IMR-90 (cell line): Measurements from ENCODE around the gene DDX41. TPM values are rescaled to one million over a fixed set of nuclear protein-coding genes. Genes with fewer than 3 reads are reported as not detected.

Experiments
- ATAC-seq: fragments of 200-7000 bp; cut with Tn5 transposase; 2 replicates; pipeline ENCODE4 v1.9.1; 2020; ENCODE audit warnings: low read depth, mild to moderate bottlenecking, moderate library complexity
- BruUV-seq: library from RNA; stranded (reverse); fragments of 400-500 nt; replicated peaks from 2 replicates; lab custom pipeline; 2021; lab: Mats Ljungman, UMichigan
- CTCF ChIA-PET: fragments of 300-600 bp; formaldehyde crosslinking; extraction: SDS; loops from one replicate; lab custom pipeline; 2021; ENCODE audit warnings: antibody characterized with exemption; lab: Yijun Ruan, JAX
- POLR2A ChIA-PET: fragments of 300-600 bp; sonication (Branson Sonifier 250); formaldehyde crosslinking; loops from one replicate; lab custom pipeline; 2022; ENCODE audit warnings: antibody characterized with exemption; ENCODE audit not compliant: unreplicated experiment; lab: Charles Lee
- DNase-seq: peaks from one replicate; pipeline ENCODE4 v3.0.0; 2013
- H2AFZ ChIP-seq: replicated peaks from 2 replicates; pipeline ENCODE3; 2013; ENCODE audit warnings: low read length, mild to moderate bottlenecking; ENCODE audit not compliant: poor library complexity
- H2AK5ac ChIP-seq: 2 replicates; pipeline ENCODE4 v1.6.1; 2013; ENCODE audit warnings: low read depth, low read length, inconsistent platforms
- H2AK9ac ChIP-seq: replicated peaks from 2 replicates; pipeline ENCODE3; 2013; ENCODE audit warnings: mild to moderate bottlenecking, low read depth, low read length, moderate library complexity; ENCODE audit not compliant: poor library complexity
- H2BK120ac ChIP-seq: 2 replicates; pipeline ENCODE4 v1.6.1; 2013; ENCODE audit warnings: low read depth, low read length, inconsistent platforms
- H2BK15ac ChIP-seq: 3 replicates; pipeline ENCODE4 v1.6.1; 2013; ENCODE audit warnings: low read depth, low read length, inconsistent platforms
- H2BK20ac ChIP-seq: 2 replicates; pipeline ENCODE4 v1.6.1; 2013; ENCODE audit warnings: low read depth, mild to moderate bottlenecking, inconsistent platforms, low read length, moderate library complexity
- H2BK5ac ChIP-seq: 2 replicates; pipeline ENCODE4 v1.6.1; 2013; ENCODE audit warnings: mild to moderate bottlenecking, low read depth, low read length, inconsistent platforms; ENCODE audit not compliant: poor library complexity, severe bottlenecking
- H3K14ac ChIP-seq: replicated peaks from 2 replicates; pipeline ENCODE4 v1.6.1; 2013; ENCODE audit warnings: low read depth, low read length, inconsistent platforms
- H3K18ac ChIP-seq: 2 replicates; pipeline ENCODE4 v1.6.1; 2013; ENCODE audit warnings: low read depth, low read length, control low read depth
- H3K23ac ChIP-seq: 2 replicates; pipeline ENCODE4 v1.6.1; 2013; ENCODE audit warnings: low read depth, low read length, inconsistent platforms
- H3K27ac ChIP-seq: 2 replicates; pipeline ENCODE4 v1.5.1; 2013; ENCODE audit warnings: mild to moderate bottlenecking, control low read depth, low read length; ENCODE audit not compliant: insufficient read depth
- H3K27me3 ChIP-seq: 2 replicates; pipeline ENCODE4 v1.6.1; 2013; ENCODE audit warnings: low read length; ENCODE audit not compliant: control insufficient read depth, insufficient read depth
- H3K36me3 ChIP-seq: 2 replicates; pipeline ENCODE4 v1.6.1; 2013; ENCODE audit warnings: low read length, mixed read lengths; ENCODE audit not compliant: control insufficient read depth, insufficient read depth
- H3K4ac ChIP-seq: 2 replicates; pipeline ENCODE4 v1.6.1; 2013; ENCODE audit warnings: low read depth, low read length, inconsistent platforms
- H3K4me1 ChIP-seq: 2 replicates; pipeline ENCODE4 v1.6.1; 2013; ENCODE audit warnings: low read length, mixed read lengths; ENCODE audit not compliant: control insufficient read depth, insufficient read depth
- H3K4me2 ChIP-seq: 2 replicates; pipeline ENCODE4 v1.6.1; 2013; ENCODE audit warnings: low read depth, mild to moderate bottlenecking, control low read depth, low read length, moderate library complexity
- H3K4me3 ChIP-seq: 2 replicates; pipeline ENCODE4 v1.5.1; 2013; ENCODE audit warnings: low read depth, mild to moderate bottlenecking, control low read depth, low read length, moderate library complexity; ENCODE audit not compliant: insufficient read depth
- H3K56ac ChIP-seq: 2 replicates; pipeline ENCODE4 v1.6.1; 2013; ENCODE audit warnings: low read length, inconsistent platforms; ENCODE audit not compliant: insufficient read depth; ENCODE audit errors: extremely low read depth
- H3K79me1 ChIP-seq, 2 experiments: 2 replicates each; pipeline ENCODE4 v1.6.1; 2013; ENCODE audit warnings: low read length in 2 of 2, inconsistent platforms in 1 of 2, low read depth in 1 of 2
- H3K9ac ChIP-seq: 2 replicates; pipeline ENCODE4 v1.6.1; 2013; ENCODE audit warnings: low read depth, low read length, control low read depth
- H3K9me1 ChIP-seq: 2 replicates; pipeline ENCODE4 v1.6.1; 2013; ENCODE audit warnings: low read length, inconsistent platforms; ENCODE audit not compliant: insufficient read depth
- H3K9me3 ChIP-seq: 2 replicates; pipeline ENCODE4 v1.6.1; 2013; ENCODE audit warnings: low read length; ENCODE audit not compliant: control insufficient read depth, insufficient read depth
- H4K20me1 ChIP-seq: 2 replicates; pipeline ENCODE4 v1.6.1; 2013; ENCODE audit warnings: low read length, inconsistent platforms; ENCODE audit not compliant: insufficient read depth
- H4K5ac ChIP-seq: 2 replicates; pipeline ENCODE4 v1.6.1; 2013; ENCODE audit warnings: mild to moderate bottlenecking, low read depth, low read length, control low read depth
- H4K8ac ChIP-seq, 2 experiments: 2 replicates each; pipeline ENCODE4 v1.6.1; 2013; ENCODE audit warnings: low read depth in 2 of 2, low read length in 2 of 2, control low read depth in 1 of 2, inconsistent platforms in 1 of 2
- H4K91ac ChIP-seq: 2 replicates; pipeline ENCODE4 v1.6.1; 2013; ENCODE audit warnings: low read depth, low read length, inconsistent platforms; ENCODE audit not compliant: insufficient read depth
- BHLHE40 ChIP-seq: fragments of 150-350 bp; IDR thresholded peaks from 2 replicates; pipeline ENCODE4 v1.6.1; 2016; ENCODE audit warnings: mild to moderate bottlenecking, low read depth, low read length
- CHD1 ChIP-seq: IDR thresholded peaks from 2 replicates; pipeline ENCODE4 v1.6.1; 2012; ENCODE audit warnings: low read depth, low read length, improper control_type of control experiment
- CTCF ChIP-seq: conservative IDR thresholded peaks from 2 replicates; pipeline ENCODE4 v1.5.1; 2012; ENCODE audit warnings: mild to moderate bottlenecking, low read depth, low read length, improper control_type of control experiment
- MAFK ChIP-seq: IDR thresholded peaks from 2 replicates; pipeline ENCODE4 v1.6.1; 2012; ENCODE audit warnings: low read depth, low read length, improper control_type of control experiment
- MAZ ChIP-seq: IDR thresholded peaks from 2 replicates; pipeline ENCODE4 v1.6.1; 2012; ENCODE audit warnings: low read depth, mild to moderate bottlenecking, low read length, improper control_type of control experiment, moderate library complexity, borderline replicate concordance
- NFE2L2 ChIP-seq: fragments of 150-350 bp; IDR thresholded peaks from 2 replicates; pipeline ENCODE4 v1.6.1; 2016; ENCODE audit warnings: low read depth, mild to moderate bottlenecking, low read length
- POLR2A ChIP-seq: IDR thresholded peaks from 2 replicates; pipeline ENCODE4 v1.6.1; 2012; ENCODE audit warnings: mild to moderate bottlenecking, low read depth, low read length
- RAD21 ChIP-seq: IDR thresholded peaks from 2 replicates; pipeline ENCODE4 v1.6.1; 2012; ENCODE audit warnings: low read length, improper control_type of control experiment
- SMC3 ChIP-seq: fragments of 150-350 bp; IDR thresholded peaks from 2 replicates; pipeline ENCODE4 v1.6.1; 2016; ENCODE audit warnings: low read depth, mild to moderate bottlenecking, antibody characterized with exemption, low read length, moderate library complexity
- WGBS, 2 experiments: methylation state at CpG; one replicate each; pipeline versions ENCODE4 v1.1.5 to v1.1.7; 2013; ENCODE audit warnings: missing lambda C conversion rate in 2 of 2; ENCODE audit not compliant: insufficient read length in 1 of 2; ENCODE audit errors: extremely low coverage in 2 of 2; 5-methylcytosine and 5-hydroxymethylcytosine counted together
- dilution Hi-C: fragments of 300-500 bp; cut with HindIII; formaldehyde crosslinking; loops from one replicate; pipeline ENCODE4 v1.14.3; 2018; ENCODE audit warnings: low sequenced_read_pairs; ENCODE audit not compliant: unreplicated experiment
- in situ Hi-C: fragments of 300-500 bp; cut with MboI; formaldehyde crosslinking; loops from 3 replicates; pipeline ENCODE4 v1.14.3; 2019; ENCODE audit warnings: low sequenced_read_pairs, inconsistent platforms, mixed read lengths
- intact Hi-C: fragments of 100-400 bp; cut with micrococcal nuclease; formaldehyde crosslinking; loops from 2 replicates; pipeline ENCODE4 v1.10.0; 2022
- polyA plus RNA-seq, 3 experiments: library from polyadenylated mRNA; depleted of rRNA; stranded (reverse); fragments of >200 nt; gene quantifications; 2 replicates each; pipeline ENCODE4 v1.2.3, GENCODE V29; 2012; ENCODE audit warnings: low replicate concordance in 1 of 3
- total RNA-seq: library from RNA; depleted of rRNA; stranded (reverse); fragments of >200 nt; gene quantifications from 2 replicates; pipeline ENCODE4 v1.2.3, GENCODE V29; 2012
- TF ChIP-seq, protein P1 (sequence below): fragments of 150-350 bp; IDR thresholded peaks from 2 replicates; pipeline ENCODE4 v1.6.1; 2017; ENCODE audit warnings: mild to moderate bottlenecking, antibody characterized with exemption, low read length, low read depth

DDX41 gene
- total and polyA plus RNA-seq, 2 of the 4 experiments (the other 2 are of a cell fraction) = 130 to 170 TPM

GRCh38 chr5:177507165-177507564 is 9.6 kb downstream of the DDX41 start:
- Histone ChIP-seq H3K9me1 (no peaks in the 10 kb centered on the region), H3K79me1 (peaks cover 0 to 8% of the 10 kb centered on the region in 2 experiments; a peak in 1 of 4 replicates), H3K23ac (no peak overlapping the region), H3K4me3 (no peak overlapping the region), H3K4me1 (no peaks in the 10 kb centered on the region), H3K14ac (no peak overlapping the region), H2AK5ac (no peak overlapping the region), H3K56ac (no peak overlapping the region), H4K5ac (no peak overlapping the region), H2BK15ac (no peak overlapping the region), H3K18ac (no peak overlapping the region), H2BK120ac (no peak overlapping the region), H2BK5ac (no peak overlapping the region), H3K4ac (no peak overlapping the region), H3K27ac (no peak overlapping the region), H3K36me3 (peaks cover 26% of the 10 kb centered on the region), H2BK20ac (no peak overlapping the region), H4K8ac (no peak overlapping the region), H3K27me3 (no peaks in the 10 kb centered on the region), H4K20me1 (no peaks in the 10 kb centered on the region; the same call in 1 of the 2 replicates), H3K9ac (no peak overlapping the region), H3K4me2 (no peak overlapping the region), H3K9me3 (no peaks in the 10 kb centered on the region), H2AK9ac (no peak overlapping the region), H4K91ac (no peak overlapping the region), H2AFZ (no peak overlapping the region)
- in situ Hi-C loops (no loop called here), dilution Hi-C loops (no loop called here), intact Hi-C loops (no loop called here)
- TF ChIP-seq MAZ (no peak), CTCF (peak; percentile 33; the same call in 1 of the 2 replicates), MAFK (no peak), POLR2A (no peak), RAD21 (peak; percentile 19; the same call in 1 of the 2 replicates), SMC3 (0 out of 2 replicates have a peak, but pooled peaks have one; percentile 14), BHLHE40 (no peak), CHD1 (no peak), NFE2L2 (no peak)
- TF ChIP-seq, protein P1, sequence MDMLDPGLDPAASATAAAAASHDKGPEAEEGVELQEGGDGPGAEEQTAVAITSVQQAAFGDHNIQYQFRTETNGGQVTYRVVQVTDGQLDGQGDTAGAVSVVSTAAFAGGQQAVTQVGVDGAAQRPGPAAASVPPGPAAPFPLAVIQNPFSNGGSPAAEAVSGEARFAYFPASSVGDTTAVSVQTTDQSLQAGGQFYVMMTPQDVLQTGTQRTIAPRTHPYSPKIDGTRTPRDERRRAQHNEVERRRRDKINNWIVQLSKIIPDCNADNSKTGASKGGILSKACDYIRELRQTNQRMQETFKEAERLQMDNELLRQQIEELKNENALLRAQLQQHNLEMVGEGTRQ = no peak
- 92% methylated on average over 6 of the region's 9 CpGs; no CpG with 5 or more reads in 1 of the 2 experiments for WGBS, 2 experiments
- ATAC-seq (no peak), DNase-seq (no peak)
- CTCF ChIA-PET = interaction anchor here (0.7 kb wide), 1 partner anchor 338 kb away, joined by 3 read pairs; no protein-coding TSS in a partner anchor
- POLR2A ChIA-PET = interaction anchor here (0.5 to 0.7 kb wide), 2 partner anchors 13 to 39 kb away, joined by 3 to 8 read pairs; no protein-coding TSS in a partner anchor
- no TSS peak for BruUV-seq
